Endothelial cell of umbilical vein (primary cell): ENCODE data around the gene KIF6. TPM values are rescaled to one million over a fixed set of nuclear protein-coding genes. Genes with fewer than 3 reads are reported as not detected.

Experiments
- BruUV-seq: library from RNA; stranded (reverse); fragments of 400-500 nt; replicated peaks from 2 replicates; lab custom pipeline; 2021; lab: Mats Ljungman, UMichigan
- CTCF ChIA-PET: fragments of 300-600, 350-600 bp; sonication (Branson Sonifier 250); formaldehyde crosslinking; loops from one replicate; lab custom pipeline; 2021; ENCODE audit warnings: antibody characterized with exemption, inconsistent platforms; lab: Charles Lee
- POLR2A ChIA-PET: fragments of 300-600, 350-600 bp; sonication (Branson Sonifier 250); formaldehyde crosslinking; loops from one replicate; lab custom pipeline; 2021; ENCODE audit warnings: antibody characterized with exemption, inconsistent platforms; lab: Charles Lee
- DNase-seq: peaks from one replicate; pipeline ENCODE4 v3.0.0-alpha.2; 2011; ENCODE audit warnings: low read depth, low spot score
- FAIRE-seq: peaks from 2 replicates; lab custom pipeline; 2011; peaks lifted over from hg19 to GRCh38; lab: Jason Lieb, UNC
- H2AFZ ChIP-seq: 2 replicates; pipeline ENCODE4 v1.6.0; 2012; ENCODE audit warnings: low read depth, low read length, control low read depth, inconsistent platforms
- H3K27ac ChIP-seq: 2 replicates; pipeline ENCODE4 v1.5.1; 2011; ENCODE audit warnings: low read depth, mild to moderate bottlenecking, control low read depth, low read length, moderate library complexity; ENCODE audit not compliant: insufficient read depth
- H3K27me3 ChIP-seq, 2 experiments: 2 replicates each; pipeline versions ENCODE4 v1.6.0 to v1.6.1; 2011; ENCODE audit warnings: low read length in 2 of 2, mixed read lengths in 1 of 2; ENCODE audit not compliant: control insufficient read depth in 2 of 2, insufficient read depth in 2 of 2
- H3K36me3 ChIP-seq, 2 experiments: 2 replicates in 1 of 2; 3 replicates in 1 of 2; pipeline ENCODE4 v1.5.1; 2011; ENCODE audit warnings: low read length in 2 of 2, mild to moderate bottlenecking in 1 of 2, moderate library complexity in 1 of 2; ENCODE audit not compliant: control insufficient read depth in 2 of 2, insufficient read depth in 2 of 2; ENCODE audit errors: extremely low read depth in 1 of 2
- H3K4me1 ChIP-seq: 3 replicates; pipeline ENCODE4 v1.5.1; 2011; ENCODE audit warnings: mild to moderate bottlenecking, low read length; ENCODE audit not compliant: control insufficient read depth, insufficient read depth; ENCODE audit errors: extremely low read depth
- H3K4me2 ChIP-seq: 2 replicates; pipeline ENCODE4 v1.6.1; 2011; ENCODE audit warnings: low read length, control low read depth, mixed read lengths; ENCODE audit not compliant: insufficient read depth
- H3K4me3 ChIP-seq, 3 experiments: fragments of 200-600 bp in 1 of 3; sonication (generic), shearing (Covaris generic) in 1 of 3; replicated peaks in 1 of 3; 2 replicates each; pipeline ENCODE4 v1.5.1; 2011 to 2016; ENCODE audit warnings: control low read depth in 3 of 3, low read length in 3 of 3, mild to moderate bottlenecking in 2 of 3, inconsistent platforms in 1 of 3, low read depth in 1 of 3, moderate library complexity in 1 of 3; ENCODE audit not compliant: insufficient read depth in 1 of 3
- H3K79me2 ChIP-seq: 2 replicates; pipeline ENCODE4 v1.6.0; 2012; ENCODE audit warnings: low read length, inconsistent platforms; ENCODE audit not compliant: control insufficient read depth, insufficient read depth
- H3K9ac ChIP-seq: replicated peaks from 2 replicates; pipeline ENCODE3; 2011; ENCODE audit warnings: low read length, control low read depth; ENCODE audit not compliant: insufficient read depth; ENCODE audit errors: extremely low read depth
- H3K9me1 ChIP-seq: replicated peaks from 3 replicates; pipeline ENCODE4 v1.6.0; 2011; ENCODE audit warnings: mild to moderate bottlenecking, low read length; ENCODE audit not compliant: control insufficient read depth, insufficient read depth; ENCODE audit errors: extremely low read depth
- H3K9me3 ChIP-seq: replicated peaks from 2 replicates; pipeline ENCODE4 v1.5.1; 2012; ENCODE audit warnings: low read length, inconsistent platforms; ENCODE audit not compliant: control insufficient read depth, insufficient read depth
- H4K20me1 ChIP-seq: replicated peaks from 2 replicates; pipeline ENCODE3; 2011; ENCODE audit warnings: mild to moderate bottlenecking, low read length; ENCODE audit not compliant: control insufficient read depth, insufficient read depth; ENCODE audit errors: extremely low read depth
- CTCF ChIP-seq, 2 donors: IDR thresholded peaks; 1 replicate in 1 of 2; 2 replicates in 1 of 2; pipeline ENCODE4 v1.5.1; 2011; ENCODE audit warnings: low read length in 2 of 2, mild to moderate bottlenecking in 2 of 2, moderate library complexity in 2 of 2, control low read depth in 1 of 2, inconsistent platforms in 1 of 2, low read depth in 1 of 2; ENCODE audit not compliant: insufficient read depth in 1 of 2; ENCODE audit errors: extremely low read depth in 1 of 2
- EZH2 ChIP-seq: IDR thresholded peaks from 2 replicates; pipeline ENCODE4 v1.6.1; 2012; ENCODE audit warnings: borderline replicate concordance, low read depth, mild to moderate bottlenecking, moderate library complexity, low read length, inconsistent platforms; ENCODE audit not compliant: severe bottlenecking
- FOS ChIP-seq: IDR thresholded peaks from 2 replicates; pipeline ENCODE4 v1.6.1; 2011; ENCODE audit warnings: mild to moderate bottlenecking, low read length, moderate library complexity, borderline replicate concordance; ENCODE audit not compliant: insufficient read depth
- GATA2 ChIP-seq: IDR thresholded peaks from 2 replicates; pipeline ENCODE4 v1.7.0; 2011; ENCODE audit warnings: low read depth, mild to moderate bottlenecking, moderate library complexity, mixed read lengths, low read length; ENCODE audit not compliant: insufficient read length, insufficient read depth
- JUN ChIP-seq: IDR thresholded peaks from 2 replicates; pipeline ENCODE4 v1.6.1; 2011; ENCODE audit warnings: borderline replicate concordance, low read depth; ENCODE audit not compliant: insufficient read length, insufficient read depth
- MAX ChIP-seq: IDR thresholded peaks from 2 replicates; pipeline ENCODE4 v1.6.1; 2011; ENCODE audit not compliant: insufficient read depth, insufficient read length
- MYC ChIP-seq: IDR thresholded peaks from one replicate; pipeline ENCODE4 v1.6.1; 2011; ENCODE audit warnings: mild to moderate bottlenecking, low read depth, low read length
- POLR2A ChIP-seq: IDR thresholded peaks from 2 replicates; pipeline ENCODE4 v1.6.1; 2012; ENCODE audit warnings: low read depth, mild to moderate bottlenecking, control low read depth, low read length
- POLR2AphosphoS5 ChIP-seq: IDR thresholded peaks from 2 replicates; pipeline ENCODE4 v1.6.1; 2012; ENCODE audit warnings: low read depth, mild to moderate bottlenecking, control low read depth, low read length, moderate library complexity; ENCODE audit not compliant: insufficient read depth
- dilution Hi-C: fragments of 300-500 bp; cut with MboI; formaldehyde crosslinking; loops from one replicate; pipeline ENCODE4 v1.15.0; 2019; ENCODE audit warnings: low sequenced_read_pairs; ENCODE audit not compliant: extremely low pct_ligation_motif_present
- intact Hi-C: fragments of 100-400 bp; cut with micrococcal nuclease; formaldehyde crosslinking; loops from one replicate; pipeline ENCODE4 v1.10.0; 2022
- polyA plus RNA-seq, 4 experiments: library from polyadenylated mRNA; depleted of rRNA in 3 of 4; stranded (reverse) in 3 of 4; unstranded in 1 of 4; fragments of >200 nt; gene quantifications; 2 replicates each; pipeline versions ENCODE4 v1.2.1 to v1.2.3, GENCODE V29; 2011 to 2012; ENCODE audit warnings: missing spikeins in 1 of 4
- total RNA-seq: library from RNA; stranded (reverse); gene quantifications from 2 replicates; pipeline ENCODE4 v1.2.3, GENCODE V29; 2021

The KIF6 gene
- total and polyA plus RNA-seq, 2 donors (not counting 3 experiments of a cell fraction or from before 2014, with no cell fraction given) = not detected

DNA sequence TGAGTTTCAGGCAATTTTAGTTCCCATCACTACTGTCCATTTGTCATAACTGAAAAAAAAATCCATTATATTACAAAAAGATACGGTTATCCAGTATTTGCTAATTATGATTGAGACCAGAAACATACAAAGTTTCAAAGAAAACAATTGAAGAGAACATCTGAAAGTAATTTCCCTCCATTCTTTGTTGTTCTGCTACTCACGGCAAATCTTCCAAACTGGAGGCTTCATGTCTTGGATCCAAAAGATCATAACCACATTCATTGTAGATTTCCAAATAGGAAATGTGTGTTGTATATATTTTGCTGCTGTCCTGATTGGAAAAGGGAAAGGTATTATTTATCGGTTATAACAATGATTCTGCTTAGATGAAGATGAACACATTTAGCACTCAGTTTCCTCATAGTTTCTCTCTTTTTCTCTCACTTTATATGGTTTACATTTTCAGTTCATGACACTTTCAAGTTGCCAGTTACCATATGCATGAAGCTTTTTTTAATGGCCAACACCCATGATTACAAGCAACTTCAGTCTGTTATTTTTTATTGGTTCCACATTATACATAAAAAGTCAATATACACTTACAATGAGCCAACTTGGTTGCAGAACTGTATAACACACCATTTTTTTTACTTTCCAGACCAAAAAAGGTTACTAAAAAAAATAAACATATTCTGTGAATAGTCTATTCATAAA, 90.4 kb downstream of the KIF6 start:
- H4K20me1 ChIP-seq = no peaks in the 10 kb centered on the region
- H3K27ac ChIP-seq = no peak overlapping the region
- CTCF ChIA-PET = no interaction called here
- H3K9me1 ChIP-seq = peaks cover 2% of the 10 kb centered on the region
- DNase-seq (no peak), FAIRE-seq (no peak)
- no peak overlapping the region for H3K4me3 ChIP-seq
- POLR2A ChIA-PET = no interaction called here
- no peaks in the 10 kb centered on the region for H3K27me3 ChIP-seq
- H3K36me3 ChIP-seq = no peaks in the 10 kb centered on the region
- no peaks in the 10 kb centered on the region for H3K9me3 ChIP-seq
- H3K9ac ChIP-seq = no peak overlapping the region
- no peak for TF ChIP-seq FOS
- TF ChIP-seq POLR2A = no peak
- no peak for TF ChIP-seq POLR2AphosphoS5
- no peak for TF ChIP-seq MYC
- no peak for TF ChIP-seq EZH2
- no peak for TF ChIP-seq MAX
- no peak for TF ChIP-seq GATA2
- TF ChIP-seq JUN = no peak
- TF ChIP-seq CTCF (IDR thresholded peaks at IDR 0.05; ENCODE audit: extremely low read depth in 1 of 2, insufficient read depth in 1 of 2, low read depth in 1 of 2, low read length in 2 of 2) = no peak
- H3K4me1 ChIP-seq = no peaks in the 10 kb centered on the region
- H3K4me2 ChIP-seq = no peak overlapping the region
- no peak overlapping the region for H2AFZ ChIP-seq
- intact Hi-C loops (no loop called here), dilution Hi-C loops (no loop called here)
- H3K79me2 ChIP-seq = no peaks in the 10 kb centered on the region
- BruUV-seq = no TSS peak
